Mesodermal cell (in vitro differentiated cells): ENCODE data around the gene TEX54.

ENCODE experiments used
- H3K27ac ChIP-seq: 2 replicates; pipeline ENCODE4 v1.7.0; 2013; ENCODE audit warnings: mild to moderate bottlenecking, low read depth, low read length, moderate library complexity; ENCODE audit not compliant: severe bottlenecking
- H3K36me3 ChIP-seq: 2 replicates; pipeline ENCODE4 v1.7.1; 2013; ENCODE audit warnings: mild to moderate bottlenecking, low read length, moderate library complexity; ENCODE audit not compliant: control insufficient read depth, insufficient read depth
- H3K4me1 ChIP-seq: one replicate; pipeline ENCODE4 v1.7.1; 2013; ENCODE audit warnings: mild to moderate bottlenecking, low read length; ENCODE audit not compliant: insufficient read depth, control insufficient read depth, poor library complexity, severe bottlenecking
- H3K4me3 ChIP-seq: 2 replicates; pipeline ENCODE4 v1.7.0; 2013; ENCODE audit warnings: low read length, control low read depth, mild to moderate bottlenecking; ENCODE audit not compliant: insufficient read depth, poor library complexity, severe bottlenecking; ENCODE audit errors: extremely low read depth
- H3K9me3 ChIP-seq: 2 replicates; pipeline ENCODE4 v1.7.1; 2013; ENCODE audit warnings: mild to moderate bottlenecking, low read length, moderate library complexity; ENCODE audit not compliant: control insufficient read depth
- WGBS, 2 experiments: methylation state at CpG; one replicate each; pipeline ENCODE4 v1.1.5; 2013; ENCODE audit warnings: missing lambda C conversion rate in 2 of 2; ENCODE audit not compliant: insufficient coverage in 2 of 2; 5-methylcytosine and 5-hydroxymethylcytosine counted together

Gene TEX54

GRCh38 chr11:62854825-62855570 is 22.4 kb upstream of the TEX54 start:
- WGBS, 2 experiments: 1 to 2% methylated on average over 11 to 15 of the region's 15 CpGs
- H3K9me3 ChIP-seq: no peaks in the 10 kb centered on the region
- peak overlapping the region; percentile 87 for H3K27ac ChIP-seq
- peak overlapping the region; percentile 92 for H3K4me3 ChIP-seq
- H3K36me3 ChIP-seq: peaks cover 42% of the 10 kb centered on the region
- H3K4me1 ChIP-seq: peaks cover 21% of the 10 kb centered on the region

- WGBS, 2 experiments: 0% methylated on average over 2 to 6 of the region's 8 CpGs
- peak overlapping the region; percentile 7 for H3K27ac ChIP-seq
- peaks cover 42% of the 10 kb centered on the region for H3K36me3 ChIP-seq
- H3K4me1 ChIP-seq: peaks cover 21% of the 10 kb centered on the region
- H3K4me3 ChIP-seq: peak overlapping the region; percentile 92
- H3K9me3 ChIP-seq: no peaks in the 10 kb centered on the region
These were observed 21.6 kb upstream of the TEX54 start for GRCh38 chr11:62854013-62854824.

GRCh38 chr11:62853279-62853965 is 20.8 kb upstream of the TEX54 start:
- peaks cover 42% of the 10 kb centered on the region for H3K36me3 ChIP-seq
- peaks cover 21% of the 10 kb centered on the region for H3K4me1 ChIP-seq
- H3K4me3 ChIP-seq: peak overlapping the region; percentile 92
- peak overlapping the region; percentile 64 for H3K27ac ChIP-seq
- WGBS, 2 experiments: 51 to 100% methylated on average over 1 to 4 of the region's 7 CpGs
- H3K9me3 ChIP-seq: no peaks in the 10 kb centered on the region

- peak overlapping the region; percentile 64 for H3K27ac ChIP-seq
- H3K4me3 ChIP-seq: peak overlapping the region; percentile 92
- no peaks in the 10 kb centered on the region for H3K9me3 ChIP-seq
- peaks cover 13% of the 10 kb centered on the region for H3K4me1 ChIP-seq
- H3K36me3 ChIP-seq: peaks cover 42% of the 10 kb centered on the region
These were observed 20.0 kb upstream of the TEX54 start for GRCh38 chr11:62852523-62853188.

GRCh38 chr11:62851807-62852522 is 19.3 kb upstream of the TEX54 start:
- Histone ChIP-seq H3K36me3 (peaks cover 42% of the 10 kb centered on the region), H3K27ac (peak overlapping the region; percentile 64), H3K9me3 (no peaks in the 10 kb centered on the region), H3K4me1 (peaks cover 11% of the 10 kb centered on the region), H3K4me3 (no peak overlapping the region)
- 60 to 67% methylated on average over 3 of the region's 3 CpGs for whole genome bisulfite sequencing, 2 experiments

GRCh38 chr11:62850911-62851806 is 18.5 kb upstream of the TEX54 start:
- Histone ChIP-seq H3K27ac (peak overlapping the region; percentile 64), H3K36me3 (peaks cover 42% of the 10 kb centered on the region), H3K4me3 (no peak overlapping the region), H3K4me1 (peaks cover 11% of the 10 kb centered on the region), H3K9me3 (no peaks in the 10 kb centered on the region)
- 35 to 46% methylated on average over 10 to 15 of the region's 15 CpGs for WGBS, 2 experiments

GRCh38 chr11:62847767-62848314 is 15.2 kb upstream of the TEX54 start:
- H3K36me3 ChIP-seq: peaks cover 17% of the 10 kb centered on the region
- no peak overlapping the region for H3K4me3 ChIP-seq
- no peak overlapping the region for H3K27ac ChIP-seq
- H3K9me3 ChIP-seq: no peaks in the 10 kb centered on the region
- WGBS, 2 experiments: 75 to 100% methylated on average over 1 of the region's 1 CpG
- peaks cover 5% of the 10 kb centered on the region for H3K4me1 ChIP-seq

- H3K9me3 ChIP-seq: no peaks in the 10 kb centered on the region
- H3K4me3 ChIP-seq: no peak overlapping the region
- H3K4me1 ChIP-seq: peaks cover 7% of the 10 kb centered on the region
- H3K27ac ChIP-seq: no peak overlapping the region
- no peaks in the 10 kb centered on the region for H3K36me3 ChIP-seq
- 87% methylated on average over 3 of the region's 3 CpGs for WGBS, 2 experiments
These were observed 13.5 kb upstream of the TEX54 start for GRCh38 chr11:62846177-62846576.

- H3K36me3 ChIP-seq: no peaks in the 10 kb centered on the region
- peaks cover 7% of the 10 kb centered on the region for H3K4me1 ChIP-seq
- no peak overlapping the region for H3K27ac ChIP-seq
- H3K9me3 ChIP-seq: no peaks in the 10 kb centered on the region
- WGBS, 2 experiments: 83 to 93% methylated on average over 2 to 3 of the region's 3 CpGs
- H3K4me3 ChIP-seq: no peak overlapping the region
These were observed 11.5 kb upstream of the TEX54 start for GRCh38 chr11:62844154-62844553.
